GM18498 (cell line): ENCODE results near the gene SOBP.

Experiments
- ATAC-seq: cut with Tn5 transposase; IDR thresholded peaks from one replicate; pipeline ENCODE4 v1.9.1; 2021; ENCODE audit warnings: mild to moderate bottlenecking, moderate library complexity; ENCODE audit not compliant: unreplicated experiment

Gene SOBP

DNA sequence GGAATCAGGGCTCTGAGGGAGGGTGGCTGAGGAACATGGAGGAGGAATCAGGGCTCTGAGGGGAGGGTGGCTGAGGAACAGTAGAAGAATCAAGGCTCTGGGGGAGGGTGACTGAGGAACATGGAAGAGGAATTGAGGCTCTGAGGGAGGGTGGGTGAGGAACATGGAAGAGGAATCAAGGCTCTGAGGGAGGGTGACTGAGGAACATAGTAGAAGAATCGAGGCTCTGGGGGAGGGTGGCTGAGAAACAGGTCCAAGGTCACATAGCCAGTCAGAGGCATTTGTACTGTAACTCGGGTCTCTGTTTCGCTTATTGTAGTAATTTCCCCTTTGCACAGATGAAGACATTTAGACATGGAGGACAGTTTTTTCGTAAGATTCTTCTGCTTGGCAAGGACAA is 164.8 kb downstream of the SOBP start:
- no peak for ATAC-seq

DNA sequence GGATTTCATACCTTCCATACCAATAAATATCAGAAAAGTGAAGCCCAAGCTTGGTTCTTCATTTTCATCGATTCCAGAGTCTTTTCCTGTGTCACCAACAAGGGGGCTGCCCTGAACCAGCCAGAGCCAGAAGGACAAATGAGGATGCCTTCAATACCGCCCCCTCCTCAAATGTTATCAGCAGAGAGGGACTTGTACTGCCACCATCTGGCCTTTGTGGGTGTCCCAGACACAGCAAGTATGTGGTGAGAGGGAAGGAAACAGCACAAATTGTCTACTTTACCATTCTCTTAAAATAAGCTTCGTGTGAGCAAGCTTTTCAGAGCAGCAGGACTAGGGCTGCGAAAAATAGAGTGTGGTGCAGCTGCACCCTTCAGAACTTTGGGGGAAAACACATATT is 165.3 kb downstream of the SOBP start:
- no peak for ATAC-seq

DNA sequence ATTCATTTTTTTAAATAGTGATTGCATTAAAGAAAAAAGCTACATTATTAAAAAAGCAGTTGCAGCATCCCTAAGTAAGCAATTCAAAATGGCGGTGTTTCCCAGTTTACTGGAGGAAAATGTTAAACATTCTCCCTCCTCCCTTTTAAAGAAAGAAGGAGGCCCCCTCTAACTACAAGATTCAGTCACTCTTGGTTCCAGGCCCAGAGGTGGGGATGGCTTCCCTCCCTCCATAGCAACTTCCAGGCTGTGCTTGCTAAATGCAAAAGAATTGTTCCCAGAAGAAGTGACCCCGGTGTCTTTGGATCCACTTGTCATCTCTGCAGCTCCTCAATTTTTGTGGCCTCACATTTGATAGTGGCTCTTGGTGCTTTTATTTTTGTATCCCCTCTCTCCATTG is 165.9 kb downstream of the SOBP start:
- ATAC-seq, result no peak

- no peak for ATAC-seq
These were observed 166.5 kb downstream of the SOBP start for GRCh38 chr6:107656401-107656800.

DNA sequence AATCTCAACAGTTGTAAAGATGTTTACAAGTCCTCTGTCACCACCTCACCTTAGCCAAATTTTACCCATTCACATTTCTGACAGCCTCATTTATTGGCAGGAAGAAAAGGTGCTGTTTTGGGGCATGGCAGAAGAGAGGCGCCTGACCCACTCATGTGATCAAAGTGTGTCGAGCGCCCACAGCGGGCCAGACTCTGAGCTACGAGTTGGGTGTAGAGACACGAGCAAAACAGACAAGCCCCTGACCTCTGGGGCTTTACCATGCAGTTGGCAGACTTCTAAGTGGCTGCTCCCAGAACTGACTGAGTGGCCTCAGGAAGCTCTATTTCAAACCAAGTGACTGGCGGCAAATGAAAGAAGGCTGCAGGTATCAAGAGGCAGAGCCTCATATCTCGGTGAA is 167.0 kb downstream of the SOBP start:
- ATAC-seq, result no peak

DNA sequence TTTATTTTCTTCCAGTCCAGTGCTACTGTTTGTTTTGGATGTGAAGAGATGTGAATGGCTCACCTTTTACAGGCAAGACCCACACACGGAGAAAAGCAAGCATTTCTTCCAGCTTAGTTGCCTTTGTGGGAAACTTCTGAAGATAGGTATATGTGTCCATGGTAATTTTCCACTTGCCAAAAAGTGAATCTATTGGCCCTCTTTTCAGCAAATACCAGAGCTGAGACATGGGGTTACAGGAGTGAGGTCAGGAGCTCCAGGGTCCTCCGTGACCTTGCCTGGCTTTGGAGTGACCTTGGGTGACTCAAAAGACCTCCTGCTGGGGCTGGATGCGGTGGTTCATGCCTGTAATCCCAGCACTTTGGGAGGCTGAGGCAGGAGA is 167.4 kb downstream of the SOBP start:
- no peak for ATAC-seq

DNA sequence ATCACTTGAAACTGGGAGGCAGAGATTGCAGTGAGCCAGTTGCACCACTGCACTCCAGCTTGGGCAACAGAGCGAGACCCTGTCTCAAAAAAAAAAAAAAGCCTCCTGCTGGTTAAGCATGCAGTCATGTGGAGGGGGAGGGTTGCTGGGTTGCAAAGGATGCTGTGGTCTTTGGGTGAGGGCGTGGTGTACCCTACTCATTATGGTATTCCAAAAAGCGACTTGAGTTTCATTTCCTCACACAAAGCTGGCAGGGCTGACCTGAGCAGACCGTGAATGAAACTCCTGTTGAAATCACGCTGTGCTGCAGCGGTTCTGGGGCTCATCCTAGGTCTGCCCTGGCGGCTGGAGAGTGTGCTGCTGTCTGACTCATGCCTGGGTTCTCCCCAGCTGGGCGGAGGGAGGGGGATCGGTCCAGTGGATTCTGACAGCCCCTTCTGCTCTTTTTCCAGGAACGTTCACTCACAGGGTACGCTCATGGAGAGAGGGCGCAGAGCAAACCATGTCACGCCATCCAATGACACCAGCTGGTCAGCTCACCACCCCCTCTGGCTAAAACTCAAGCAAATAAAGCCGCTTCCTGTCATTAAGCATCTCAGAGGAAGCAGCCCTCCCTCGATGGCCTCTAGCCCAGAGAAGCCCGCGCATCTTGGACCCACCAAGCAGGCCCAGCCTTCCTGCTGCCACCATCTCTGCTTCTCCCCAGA is 168.0 kb downstream of the SOBP start:
- peak; percentile 94 for ATAC-seq

GRCh38 chr6:107658920-107659865 is 169.3 kb downstream of the SOBP start:
- no peak for ATAC-seq

DNA sequence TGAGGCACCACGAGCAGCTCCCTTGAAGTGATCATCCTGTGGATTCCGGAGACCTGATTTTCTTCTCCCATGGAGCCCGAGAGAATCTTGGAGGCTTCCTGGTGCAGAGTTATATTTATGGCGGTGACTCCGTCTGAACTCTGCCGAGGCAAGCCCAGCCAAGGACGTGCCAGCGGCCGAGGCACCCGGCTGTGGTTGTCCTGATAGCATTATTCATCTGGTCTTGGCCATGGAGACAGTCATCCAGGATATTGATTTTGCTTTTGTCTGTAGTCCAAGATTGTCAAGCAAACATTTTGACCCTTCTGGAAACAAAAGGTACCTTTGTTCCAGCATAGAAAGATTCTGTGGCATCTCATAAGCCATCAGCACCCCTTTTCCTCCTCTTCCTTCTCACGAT is 170.9 kb downstream of the SOBP start:
- ATAC-seq, result no peak

DNA sequence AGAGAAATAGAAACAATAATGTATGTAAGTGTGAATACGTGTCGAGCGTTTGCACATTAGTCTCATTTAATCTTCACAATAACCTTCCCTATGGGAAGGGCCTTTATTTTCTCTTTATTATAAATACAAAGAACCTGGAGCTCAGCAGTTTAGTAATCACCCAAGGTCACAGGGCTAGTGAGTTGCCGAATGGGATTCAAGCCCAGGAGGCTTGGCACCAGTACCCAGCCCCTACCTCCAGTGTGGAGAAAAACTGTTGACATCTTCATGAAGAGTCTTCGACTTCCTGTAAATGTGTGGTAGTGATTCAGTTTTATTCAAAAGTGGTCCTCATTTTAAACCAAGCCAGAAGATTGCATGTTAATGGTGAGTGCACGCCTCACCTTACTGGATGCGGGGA is 171.4 kb downstream of the SOBP start:
- no peak for ATAC-seq

GRCh38 chr6:107662333-107662732 is 172.4 kb downstream of the SOBP start:
- ATAC-seq, result no peak

- ATAC-seq, result no peak
These were observed 173.4 kb downstream of the SOBP start for GRCh38 chr6:107663308-107663707.

DNA sequence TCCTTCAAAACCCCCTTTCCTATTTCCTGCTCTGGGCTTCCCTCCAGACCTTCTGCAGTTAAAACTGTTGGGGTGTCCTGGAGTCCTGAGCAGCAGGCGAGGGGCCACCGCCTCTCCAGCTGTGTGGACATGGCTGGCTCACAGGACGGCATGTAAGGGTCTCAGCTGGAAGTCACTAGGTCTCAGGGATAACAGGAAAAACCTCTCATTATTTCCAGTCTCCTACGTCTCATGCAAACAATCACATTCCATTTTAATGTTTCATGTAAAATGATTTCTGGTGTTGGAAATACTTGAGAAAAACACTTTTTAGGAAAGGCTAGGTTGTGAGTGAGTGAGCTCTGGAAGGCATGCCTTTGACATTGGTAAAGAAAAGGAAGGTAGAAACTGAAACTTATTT is 175.5 kb downstream of the SOBP start:
- no peak for ATAC-seq

DNA sequence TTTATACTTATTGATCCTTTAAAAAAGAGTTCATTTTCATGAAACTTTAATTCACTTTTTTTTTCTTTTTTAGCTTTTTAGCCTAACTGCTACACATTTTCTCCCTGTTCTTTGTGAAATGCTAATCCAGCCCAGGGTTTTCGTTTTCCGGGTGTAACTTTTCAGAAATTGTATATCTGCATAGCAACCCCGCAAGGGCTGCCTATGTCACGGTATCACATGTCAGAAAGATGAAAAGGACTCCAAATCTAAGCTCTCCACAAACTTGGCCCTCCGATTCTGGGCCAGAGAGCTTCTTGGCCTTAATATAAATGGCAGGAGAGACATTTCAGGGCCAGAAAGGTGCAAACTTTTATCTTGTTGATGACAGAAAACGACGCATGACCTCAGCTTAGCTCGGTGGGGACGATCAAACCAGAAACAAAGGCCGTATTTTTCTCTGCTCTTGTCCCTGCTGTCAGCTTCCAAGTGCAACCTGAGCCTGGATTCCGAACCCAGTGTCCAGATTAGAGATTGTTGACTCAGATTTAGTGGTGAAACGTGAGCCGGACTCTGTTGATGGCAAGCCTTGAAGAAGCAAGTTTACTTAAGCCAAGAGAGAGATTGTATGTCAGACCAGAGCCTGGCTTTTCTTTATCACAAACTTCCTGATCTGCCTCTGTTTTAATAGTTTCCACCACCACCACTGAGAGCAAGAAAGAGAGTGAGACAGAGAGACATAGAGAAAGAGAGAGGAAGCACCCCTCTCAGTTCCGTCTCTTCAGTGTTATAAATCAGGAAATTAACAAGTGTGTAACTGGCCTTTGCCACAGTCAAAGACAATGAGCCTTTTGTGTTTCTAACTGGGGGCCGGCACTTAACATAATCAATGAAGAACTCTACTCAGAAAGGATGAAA is 176.4 kb downstream of the SOBP start:
- no peak for ATAC-seq

GRCh38 chr6:107666981-107667601 is 177.2 kb downstream of the SOBP start:
- ATAC-seq, result no peak

- no peak for ATAC-seq
These were observed 177.9 kb downstream of the SOBP start for GRCh38 chr6:107667790-107668189.

DNA sequence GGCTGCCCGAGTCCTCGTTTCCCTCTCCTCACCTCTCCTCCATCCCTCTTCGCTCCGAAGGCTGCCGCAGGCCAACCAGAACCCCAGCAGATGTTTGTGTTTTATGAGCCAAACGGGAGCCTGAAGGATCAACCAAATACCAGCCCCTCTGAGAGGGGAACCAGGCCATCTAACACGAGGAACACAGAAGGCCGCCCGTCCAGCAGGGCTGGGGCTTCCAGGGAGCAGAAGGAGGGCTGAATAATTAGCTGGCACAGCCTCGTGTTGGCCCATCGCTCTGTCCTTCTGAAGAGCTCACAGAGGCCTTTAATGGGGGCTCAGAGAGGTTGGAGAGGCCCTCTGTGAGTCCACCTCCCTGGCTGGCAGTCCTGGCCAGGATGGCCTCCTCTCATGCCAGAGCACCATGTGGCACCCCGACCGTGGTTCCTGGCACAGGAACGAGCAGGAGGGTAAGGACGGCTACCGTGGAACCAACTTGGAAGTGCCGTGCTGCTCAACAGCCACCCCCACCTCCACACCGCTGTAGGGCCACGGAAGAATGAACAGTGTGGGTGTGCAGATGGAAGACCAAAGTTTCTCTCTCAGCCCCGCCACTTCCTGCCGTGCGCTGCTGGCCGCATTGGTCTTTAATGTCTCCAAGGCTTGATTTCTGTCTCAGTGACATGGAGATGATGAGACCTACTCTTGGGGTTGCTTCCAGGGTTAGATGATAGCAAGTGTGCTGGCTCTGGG is 179.0 kb downstream of the SOBP start:
- ATAC-seq, result peak; percentile 91

DNA sequence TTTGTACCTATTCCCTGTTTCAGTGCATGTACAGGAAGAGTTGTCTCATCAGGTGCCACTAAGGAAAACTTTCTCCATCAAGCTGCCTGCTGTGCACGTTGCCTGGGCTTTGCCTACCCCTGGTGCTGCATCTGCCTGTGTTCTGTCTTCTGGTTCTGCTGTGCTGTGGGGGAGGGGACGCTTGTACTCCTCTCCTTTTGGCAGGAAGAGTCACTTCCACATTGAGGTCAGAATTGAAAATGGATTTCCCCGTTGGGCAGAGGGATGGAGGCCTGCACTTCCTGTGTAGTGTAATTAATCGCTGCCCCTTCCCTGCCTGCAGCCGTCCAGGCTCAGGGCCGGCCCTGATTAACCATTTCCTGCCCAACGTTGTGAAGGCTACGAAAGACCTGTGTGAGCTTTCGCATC is 180.9 kb downstream of the SOBP start:
- no peak for ATAC-seq

GRCh38 chr6:107673076-107673494 is 183.2 kb downstream of the SOBP start:
- no peak for ATAC-seq
